SK-N-SH treated with all-trans-retinoic acid at 6 μM for 48 hours (cell line): Measurements from ENCODE around the gene CASQ2.

Experiments used
- ARNTL ChIP-seq: fragments of 450-650 bp; formaldehyde crosslinking; IDR thresholded peaks from 2 replicates; pipeline ENCODE4 v1.5.0; 2020; ENCODE audit warnings: low read depth, mild to moderate bottlenecking, moderate library complexity, borderline replicate concordance
- CSDC2 ChIP-seq: fragments of 250-450 bp; sonication (Bioruptor Pico); IDR thresholded peaks from 2 replicates; pipeline ENCODE4 v1.5.0; 2020; ENCODE audit warnings: mild to moderate bottlenecking, moderate library complexity
- ESRRG ChIP-seq: fragments of 250-450 bp; sonication (Bioruptor Pico); IDR thresholded peaks from 2 replicates; pipeline ENCODE4 v1.6.1; 2021; ENCODE audit warnings: mild to moderate bottlenecking
- GLIS3 ChIP-seq: fragments of 250-450 bp; sonication (Bioruptor Pico); IDR thresholded peaks from 2 replicates; pipeline ENCODE4 v1.5.0; 2020; ENCODE audit warnings: mild to moderate bottlenecking, moderate library complexity
- RARB ChIP-seq: fragments of 250-450 bp; sonication (Bioruptor Pico); IDR thresholded peaks from 2 replicates; pipeline ENCODE4 v1.8.0; 2021; ENCODE audit warnings: mild to moderate bottlenecking, moderate library complexity
- SNAI2 ChIP-seq: fragments of 250-450 bp; sonication (Bioruptor Pico); IDR thresholded peaks from 2 replicates; pipeline ENCODE4 v1.5.0; 2020; ENCODE audit warnings: mild to moderate bottlenecking, moderate library complexity
- ZC3H10 ChIP-seq: fragments of 250-450 bp; sonication (Bioruptor Pico); IDR thresholded peaks from 2 replicates; pipeline ENCODE4 v1.5.1; 2021; ENCODE audit warnings: mild to moderate bottlenecking, moderate library complexity
- ZFP3 ChIP-seq: fragments of 250-450 bp; sonication (Bioruptor Pico); IDR thresholded peaks from 2 replicates; pipeline ENCODE4 v1.5.0; 2020; ENCODE audit warnings: mild to moderate bottlenecking, moderate library complexity
- ZNF8 ChIP-seq: fragments of 450-650 bp; formaldehyde crosslinking; IDR thresholded peaks from 2 replicates; pipeline ENCODE4 v1.5.0; 2020; ENCODE audit warnings: mild to moderate bottlenecking, moderate library complexity
- TF ChIP-seq, protein P1 (sequence below): fragments of 250-450 bp; sonication (Bioruptor Pico); IDR thresholded peaks from 2 replicates; pipeline ENCODE4 v1.8.0; 2020; ENCODE audit warnings: mild to moderate bottlenecking, moderate library complexity, borderline replicate concordance
- TF ChIP-seq, protein P2 (sequence below): fragments of 250-450 bp; sonication (Bioruptor Pico); IDR thresholded peaks from 2 replicates; pipeline ENCODE4 v1.5.1; 2020; ENCODE audit warnings: low read depth, mild to moderate bottlenecking, moderate library complexity
- TF ChIP-seq, protein P3 (sequence below): fragments of 250-450 bp; sonication (Bioruptor Pico); IDR thresholded peaks from 2 replicates; pipeline ENCODE4 v1.5.1; 2021; ENCODE audit warnings: mild to moderate bottlenecking, moderate library complexity

DNA sequence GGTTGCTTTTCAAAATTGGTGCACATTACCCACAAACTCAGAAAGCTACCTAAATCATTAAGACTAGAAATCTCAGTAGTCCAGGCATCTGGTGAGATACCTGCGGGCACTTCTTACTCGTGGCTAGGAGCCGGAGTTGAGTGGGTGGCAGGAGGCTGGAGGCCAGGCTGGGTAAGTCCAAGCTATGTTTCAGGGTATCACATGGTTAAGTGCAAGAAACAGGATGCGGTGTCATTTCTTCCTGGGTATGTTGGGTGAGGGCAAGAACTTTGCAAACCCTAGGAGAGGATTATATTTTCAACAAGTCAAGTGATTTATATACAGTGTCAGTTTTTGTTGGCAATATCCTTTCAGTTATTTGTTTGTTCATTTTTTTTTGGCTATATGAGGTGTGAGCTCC is 85.7 kb downstream of the CASQ2 start:
- TF ChIP-seq ZNF8 (CRISPR knock-in tag) (no peak), ESRRG (no peak), ARNTL (CRISPR knock-in tag) (no peak), ZFP3 (no peak), RARB (no peak), ZC3H10 (CRISPR knock-in tag) (no peak), SNAI2 (CRISPR knock-in tag) (no peak), GLIS3 (CRISPR knock-in tag) (no peak), CSDC2 (CRISPR knock-in tag) (no peak)
- TF ChIP-seq, protein P1, sequence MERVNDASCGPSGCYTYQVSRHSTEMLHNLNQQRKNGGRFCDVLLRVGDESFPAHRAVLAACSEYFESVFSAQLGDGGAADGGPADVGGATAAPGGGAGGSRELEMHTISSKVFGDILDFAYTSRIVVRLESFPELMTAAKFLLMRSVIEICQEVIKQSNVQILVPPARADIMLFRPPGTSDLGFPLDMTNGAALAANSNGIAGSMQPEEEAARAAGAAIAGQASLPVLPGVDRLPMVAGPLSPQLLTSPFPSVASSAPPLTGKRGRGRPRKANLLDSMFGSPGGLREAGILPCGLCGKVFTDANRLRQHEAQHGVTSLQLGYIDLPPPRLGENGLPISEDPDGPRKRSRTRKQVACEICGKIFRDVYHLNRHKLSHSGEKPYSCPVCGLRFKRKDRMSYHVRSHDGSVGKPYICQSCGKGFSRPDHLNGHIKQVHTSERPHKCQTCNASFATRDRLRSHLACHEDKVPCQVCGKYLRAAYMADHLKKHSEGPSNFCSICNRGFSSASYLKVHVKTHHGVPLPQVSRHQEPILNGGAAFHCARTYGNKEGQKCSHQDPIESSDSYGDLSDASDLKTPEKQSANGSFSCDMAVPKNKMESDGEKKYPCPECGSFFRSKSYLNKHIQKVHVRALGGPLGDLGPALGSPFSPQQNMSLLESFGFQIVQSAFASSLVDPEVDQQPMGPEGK (CRISPR knock-in tag), result no peak
- TF ChIP-seq, protein P2, sequence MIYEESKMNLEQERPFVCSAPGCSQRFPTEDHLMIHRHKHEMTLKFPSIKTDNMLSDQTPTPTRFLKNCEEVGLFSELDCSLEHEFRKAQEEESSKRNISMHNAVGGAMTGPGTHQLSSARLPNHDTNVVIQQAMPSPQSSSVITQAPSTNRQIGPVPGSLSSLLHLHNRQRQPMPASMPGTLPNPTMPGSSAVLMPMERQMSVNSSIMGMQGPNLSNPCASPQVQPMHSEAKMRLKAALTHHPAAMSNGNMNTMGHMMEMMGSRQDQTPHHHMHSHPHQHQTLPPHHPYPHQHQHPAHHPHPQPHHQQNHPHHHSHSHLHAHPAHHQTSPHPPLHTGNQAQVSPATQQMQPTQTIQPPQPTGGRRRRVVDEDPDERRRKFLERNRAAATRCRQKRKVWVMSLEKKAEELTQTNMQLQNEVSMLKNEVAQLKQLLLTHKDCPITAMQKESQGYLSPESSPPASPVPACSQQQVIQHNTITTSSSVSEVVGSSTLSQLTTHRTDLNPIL (CRISPR knock-in tag), result no peak
- TF ChIP-seq, protein P3, sequence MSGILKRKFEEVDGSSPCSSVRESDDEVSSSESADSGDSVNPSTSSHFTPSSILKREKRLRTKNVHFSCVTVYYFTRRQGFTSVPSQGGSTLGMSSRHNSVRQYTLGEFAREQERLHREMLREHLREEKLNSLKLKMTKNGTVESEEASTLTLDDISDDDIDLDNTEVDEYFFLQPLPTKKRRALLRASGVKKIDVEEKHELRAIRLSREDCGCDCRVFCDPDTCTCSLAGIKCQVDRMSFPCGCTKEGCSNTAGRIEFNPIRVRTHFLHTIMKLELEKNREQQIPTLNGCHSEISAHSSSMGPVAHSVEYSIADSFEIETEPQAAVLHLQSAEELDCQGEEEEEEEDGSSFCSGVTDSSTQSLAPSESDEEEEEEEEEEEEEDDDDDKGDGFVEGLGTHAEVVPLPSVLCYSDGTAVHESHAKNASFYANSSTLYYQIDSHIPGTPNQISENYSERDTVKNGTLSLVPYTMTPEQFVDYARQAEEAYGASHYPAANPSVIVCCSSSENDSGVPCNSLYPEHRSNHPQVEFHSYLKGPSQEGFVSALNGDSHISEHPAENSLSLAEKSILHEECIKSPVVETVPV, result no peak
